Measurements from ENCODE around the gene CPED1. TPM values are rescaled to one million over a fixed set of nuclear protein-coding genes. Genes with fewer than 3 reads are reported as not detected.

CPED1 gene
- total RNA-seq, 1 donor from 2014 or later: 4.3 TPM

DNA sequence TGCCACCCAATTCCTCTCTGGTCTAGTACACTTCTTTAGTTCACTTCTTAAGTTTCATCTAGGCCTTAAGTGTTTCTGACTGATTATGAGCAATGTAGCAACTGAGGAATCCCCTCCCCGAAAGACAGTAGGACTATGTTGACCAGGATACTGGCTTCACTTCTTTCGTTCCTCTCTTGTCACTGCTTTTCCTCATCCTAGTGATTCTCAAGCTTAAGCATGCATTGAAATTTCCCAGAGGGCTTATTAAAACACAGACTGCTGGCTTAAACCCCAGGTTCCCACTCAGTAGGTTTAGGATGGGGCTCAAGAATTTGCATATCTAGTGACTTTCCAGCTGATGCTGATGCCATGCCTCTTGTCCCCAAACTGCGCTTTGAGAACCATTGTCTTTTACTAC is 175.7 kb downstream of the CPED1 start:
- no peak overlapping the region for H3K4me3 Mint-ChIP-seq
- no peak overlapping the region for H3K27ac Mint-ChIP-seq (ENCODE audit: unreplicated experiment)
- no peaks in the 10 kb centered on the region for H3K27me3 Mint-ChIP-seq (ENCODE audit: low read depth)
- no peak for DNase-seq (ENCODE audit: low read depth, low spot score)
- no peaks in the 10 kb centered on the region for H3K36me3 Mint-ChIP-seq (ENCODE audit: low read depth)
- H3K9me3 Mint-ChIP-seq: peaks cover 4% of the 10 kb centered on the region
- no peak for TF ChIP-seq CTCF (conservative IDR thresholded peaks at IDR 0.05)
- peaks cover 9% of the 10 kb centered on the region for H3K4me1 Mint-ChIP-seq

- H3K9me3 Mint-ChIP-seq: peaks cover 4% of the 10 kb centered on the region
- no peak overlapping the region for H3K4me3 Mint-ChIP-seq
Measured at GRCh38 chr7:121166916-121167315, 178.4 kb downstream of the CPED1 start.

DNA sequence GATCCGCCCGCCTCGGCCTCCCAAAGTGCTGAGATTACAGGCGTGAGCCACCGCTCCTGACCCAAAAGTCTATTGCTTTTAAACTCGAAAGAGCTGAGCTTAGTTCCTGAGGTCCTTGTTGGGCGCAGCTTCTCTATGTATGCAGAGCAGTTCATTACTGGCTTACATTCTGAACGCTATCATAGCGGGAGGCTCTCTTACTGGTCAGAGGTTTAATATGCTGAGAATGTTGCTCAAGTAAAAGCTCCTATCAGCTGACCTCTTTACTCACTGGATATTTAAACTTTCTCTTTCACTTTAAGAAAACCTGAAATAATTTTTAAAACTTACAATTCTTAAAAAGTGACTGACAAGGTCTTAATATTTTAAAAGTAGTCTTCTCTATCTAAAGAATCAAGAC is 179.5 kb downstream of the CPED1 start:
- Mint-ChIP-seq H3K4me3 (no peak overlapping the region), H3K36me3 (ENCODE audit: low read depth) (no peaks in the 10 kb centered on the region), H3K27me3 (ENCODE audit: low read depth) (no peaks in the 10 kb centered on the region), H3K27ac (ENCODE audit: unreplicated experiment) (no peak overlapping the region), H3K4me1 (peaks cover 9% of the 10 kb centered on the region), H3K9me3 (peaks cover 4% of the 10 kb centered on the region)
- TF ChIP-seq CTCF (conservative IDR thresholded peaks at IDR 0.05): no peak
- no peak for DNase-seq (ENCODE audit: low read depth, low spot score)

More at GRCh38 chr7:121166916-121167315, 178.4 kb downstream of the CPED1 start:
- Mint-ChIP-seq H3K27me3 (ENCODE audit: low read depth) (no peaks in the 10 kb centered on the region), H3K4me1 (peaks cover 9% of the 10 kb centered on the region), H3K27ac (ENCODE audit: unreplicated experiment) (no peak overlapping the region), H3K36me3 (ENCODE audit: low read depth) (no peaks in the 10 kb centered on the region)
- DNase-seq (ENCODE audit: low read depth, low spot score): no peak
- TF ChIP-seq CTCF (conservative IDR thresholded peaks at IDR 0.05): no peak

GRCh38 chr7:121169469-121169868 is 181.0 kb downstream of the CPED1 start:
- Mint-ChIP-seq H3K36me3 (ENCODE audit: low read depth) (no peaks in the 10 kb centered on the region), H3K4me3 (no peak overlapping the region), H3K9me3 (peaks cover 14% of the 10 kb centered on the region), H3K27ac (ENCODE audit: unreplicated experiment) (no peak overlapping the region), H3K27me3 (ENCODE audit: low read depth) (no peaks in the 10 kb centered on the region), H3K4me1 (peaks cover 9% of the 10 kb centered on the region)
- no peak for DNase-seq (ENCODE audit: low read depth, low spot score)
- TF ChIP-seq CTCF (conservative IDR thresholded peaks at IDR 0.05): no peak

- peaks cover 17% of the 10 kb centered on the region for H3K9me3 Mint-ChIP-seq
- H3K27me3 Mint-ChIP-seq (ENCODE audit: low read depth): no peaks in the 10 kb centered on the region
- H3K4me3 Mint-ChIP-seq: no peak overlapping the region
- no peaks in the 10 kb centered on the region for H3K4me1 Mint-ChIP-seq
- DNase-seq (ENCODE audit: low read depth, low spot score): no peak
- no peaks in the 10 kb centered on the region for H3K36me3 Mint-ChIP-seq (ENCODE audit: low read depth)
- TF ChIP-seq CTCF (conservative IDR thresholded peaks at IDR 0.05): no peak
- no peak overlapping the region for H3K27ac Mint-ChIP-seq (ENCODE audit: unreplicated experiment)
Measured at GRCh38 chr7:121172484-121172883, 184.0 kb downstream of the CPED1 start.

DNA sequence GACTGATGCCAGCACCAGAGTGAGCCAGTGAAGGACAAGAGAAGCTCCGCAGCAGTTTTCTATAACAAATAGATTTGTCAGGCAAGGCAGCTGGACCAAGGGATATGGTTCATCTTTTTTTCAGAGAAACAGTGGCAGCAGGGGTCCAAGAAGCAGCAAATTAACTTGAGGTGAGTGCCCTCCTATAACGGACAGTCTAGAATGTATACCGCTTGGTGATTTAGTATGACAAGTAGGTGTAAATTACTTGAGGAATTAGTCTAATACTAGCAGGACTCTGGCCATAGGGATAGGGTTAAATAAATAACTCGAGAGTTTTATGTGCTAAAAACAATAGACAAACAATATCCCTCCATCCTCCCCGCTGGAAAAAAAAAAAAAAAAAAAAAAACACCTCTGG is 187.3 kb downstream of the CPED1 start:
- DNase-seq (ENCODE audit: low read depth, low spot score): no peak
- no peak overlapping the region for H3K27ac Mint-ChIP-seq (ENCODE audit: unreplicated experiment)
- TF ChIP-seq CTCF (conservative IDR thresholded peaks at IDR 0.05): no peak
- no peaks in the 10 kb centered on the region for H3K27me3 Mint-ChIP-seq (ENCODE audit: low read depth)
- H3K9me3 Mint-ChIP-seq: peaks cover 15% of the 10 kb centered on the region
- no peaks in the 10 kb centered on the region for H3K4me1 Mint-ChIP-seq
- H3K36me3 Mint-ChIP-seq (ENCODE audit: low read depth): no peaks in the 10 kb centered on the region
- H3K4me3 Mint-ChIP-seq: no peak overlapping the region
